Cardiac fibroblast (primary cell): Measurements from ENCODE around the gene DHX35.

Source experiments
- DNase-seq, 2 donors: peaks; one replicate each; pipeline versions ENCODE4 v3.0.0 to v3.0.0-alpha.2; 2010; ENCODE audit warnings: low read depth in 2 of 2
- H3K4me3 ChIP-seq, 2 donors: replicated peaks in 1 of 2; 1 replicate in 1 of 2; 2 replicates in 1 of 2; pipeline ENCODE4 v1.5.1; 2011; ENCODE audit warnings: low read depth in 2 of 2, low read length in 2 of 2, mild to moderate bottlenecking in 2 of 2, moderate library complexity in 1 of 2
- TF ChIP-seq, protein P1 (sequence below): IDR thresholded peaks from one replicate; pipeline ENCODE4 v1.5.1; 2011; ENCODE audit warnings: low read depth, mild to moderate bottlenecking, low read length, inconsistent platforms

DHX35 gene

DNA sequence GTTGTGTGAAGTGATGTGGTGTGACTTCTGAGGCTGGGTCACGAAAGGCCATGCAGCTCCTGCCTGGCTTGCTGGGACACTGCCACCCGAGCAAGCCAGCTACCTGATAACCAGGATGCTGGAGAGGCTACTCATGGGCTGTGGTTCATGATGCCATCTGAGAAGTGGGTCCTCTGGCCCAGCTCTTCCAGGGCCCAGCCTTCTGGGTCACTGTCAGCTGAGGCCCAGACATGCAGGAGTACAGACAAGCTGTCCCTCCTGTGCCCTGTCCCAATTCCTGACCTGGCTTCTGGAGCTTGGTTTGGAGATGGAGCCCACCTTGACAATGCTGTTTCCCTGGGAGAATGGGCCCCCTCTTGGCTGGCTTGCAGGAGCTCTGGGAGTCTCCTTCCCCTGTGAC, 87.0 kb downstream of the DHX35 start:
- DNase-seq, result no peak
- H3K4me3 ChIP-seq, result no peak overlapping the region
- TF ChIP-seq, protein P1, sequence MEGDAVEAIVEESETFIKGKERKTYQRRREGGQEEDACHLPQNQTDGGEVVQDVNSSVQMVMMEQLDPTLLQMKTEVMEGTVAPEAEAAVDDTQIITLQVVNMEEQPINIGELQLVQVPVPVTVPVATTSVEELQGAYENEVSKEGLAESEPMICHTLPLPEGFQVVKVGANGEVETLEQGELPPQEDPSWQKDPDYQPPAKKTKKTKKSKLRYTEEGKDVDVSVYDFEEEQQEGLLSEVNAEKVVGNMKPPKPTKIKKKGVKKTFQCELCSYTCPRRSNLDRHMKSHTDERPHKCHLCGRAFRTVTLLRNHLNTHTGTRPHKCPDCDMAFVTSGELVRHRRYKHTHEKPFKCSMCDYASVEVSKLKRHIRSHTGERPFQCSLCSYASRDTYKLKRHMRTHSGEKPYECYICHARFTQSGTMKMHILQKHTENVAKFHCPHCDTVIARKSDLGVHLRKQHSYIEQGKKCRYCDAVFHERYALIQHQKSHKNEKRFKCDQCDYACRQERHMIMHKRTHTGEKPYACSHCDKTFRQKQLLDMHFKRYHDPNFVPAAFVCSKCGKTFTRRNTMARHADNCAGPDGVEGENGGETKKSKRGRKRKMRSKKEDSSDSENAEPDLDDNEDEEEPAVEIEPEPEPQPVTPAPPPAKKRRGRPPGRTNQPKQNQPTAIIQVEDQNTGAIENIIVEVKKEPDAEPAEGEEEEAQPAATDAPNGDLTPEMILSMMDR, result no peak

DNA sequence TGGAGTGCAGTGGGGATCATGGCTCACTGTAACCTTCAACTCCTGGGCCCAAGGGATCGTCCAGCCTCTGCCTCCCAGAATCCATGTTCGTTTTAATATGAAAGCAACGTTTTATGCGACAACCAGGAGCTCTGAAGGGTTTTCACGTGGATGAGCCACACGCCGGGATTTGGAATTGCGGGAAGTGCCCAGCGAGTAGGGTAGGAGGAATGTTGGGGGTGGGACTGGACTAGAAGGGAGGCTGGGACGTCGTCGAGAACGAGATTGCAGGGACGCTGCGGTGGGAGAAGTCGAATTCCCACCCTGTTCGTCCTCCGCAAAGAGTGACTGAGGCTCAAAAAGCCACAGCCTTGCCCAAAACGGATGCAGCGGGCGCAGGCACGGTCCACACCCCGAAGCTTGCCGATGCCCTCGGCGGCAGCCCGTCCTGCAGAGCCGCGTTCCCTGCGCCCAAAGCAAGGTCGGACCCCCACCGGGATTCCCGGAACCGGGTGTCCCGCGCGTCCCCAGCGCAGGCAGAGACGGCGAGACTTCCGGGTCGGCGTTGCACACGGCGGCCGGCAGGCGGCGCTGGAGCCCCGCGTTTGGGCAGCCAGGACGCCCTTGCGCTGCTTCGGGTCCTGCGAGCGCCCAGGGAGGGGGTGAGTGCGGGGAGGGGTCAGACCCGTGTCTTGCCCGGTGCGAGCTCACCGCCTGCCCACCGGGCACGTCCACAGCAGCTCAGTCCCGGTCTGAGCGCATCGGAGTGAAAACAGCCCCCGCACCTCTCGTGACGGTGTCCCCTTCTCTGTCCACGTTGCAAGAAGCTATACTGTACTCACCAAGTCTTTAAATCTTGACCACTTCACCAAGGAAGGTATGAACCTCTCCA, 87.8 kb downstream of the DHX35 start:
- peak; percentile 68 to 78 for DNase-seq
- peak overlapping the region; percentile 76 to 77 for H3K4me3 ChIP-seq
- TF ChIP-seq, protein P1, result peak; percentile 71

DNA sequence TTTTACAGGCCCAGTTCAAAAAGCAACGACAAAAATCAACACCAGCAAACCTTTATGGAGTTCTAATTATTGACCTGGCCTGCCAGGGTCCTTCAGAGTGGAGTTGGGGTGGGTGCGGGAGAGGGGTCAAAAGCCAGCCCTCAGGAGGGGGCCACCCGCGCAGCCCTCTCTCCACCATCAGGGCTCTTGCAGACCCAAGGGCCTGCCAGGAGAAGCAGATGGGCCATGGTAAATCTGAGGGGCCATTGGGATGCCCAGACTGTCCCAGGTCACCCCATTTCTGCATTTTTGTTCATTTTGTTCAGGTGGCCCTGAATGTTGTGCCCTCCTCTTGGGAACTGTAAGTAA, 88.4 kb downstream of the DHX35 start:
- peak overlapping the region; percentile 76 to 77 for H3K4me3 ChIP-seq
- no peak for DNase-seq
- TF ChIP-seq, protein P1, result no peak

DNA sequence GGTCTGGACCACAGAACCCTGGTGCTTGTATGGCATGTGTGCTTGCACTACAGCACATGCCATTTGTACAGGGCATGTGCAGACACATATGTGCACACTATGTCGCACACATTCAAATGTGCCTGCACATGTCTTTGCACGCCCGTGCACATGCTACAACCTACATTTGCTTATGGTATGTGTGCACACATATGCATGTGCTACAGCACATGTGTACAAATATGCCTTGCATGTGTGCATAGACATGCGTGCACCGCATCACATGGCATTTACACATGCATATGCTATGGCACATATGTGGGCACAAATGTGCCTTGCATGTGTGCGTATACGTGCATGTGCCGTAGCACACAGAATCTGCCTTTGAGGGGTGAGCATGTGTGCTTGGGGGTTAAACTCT, 90.5 kb downstream of the DHX35 start:
- no peak overlapping the region for H3K4me3 ChIP-seq
- DNase-seq, result no peak
- TF ChIP-seq, protein P1, result no peak

DNA sequence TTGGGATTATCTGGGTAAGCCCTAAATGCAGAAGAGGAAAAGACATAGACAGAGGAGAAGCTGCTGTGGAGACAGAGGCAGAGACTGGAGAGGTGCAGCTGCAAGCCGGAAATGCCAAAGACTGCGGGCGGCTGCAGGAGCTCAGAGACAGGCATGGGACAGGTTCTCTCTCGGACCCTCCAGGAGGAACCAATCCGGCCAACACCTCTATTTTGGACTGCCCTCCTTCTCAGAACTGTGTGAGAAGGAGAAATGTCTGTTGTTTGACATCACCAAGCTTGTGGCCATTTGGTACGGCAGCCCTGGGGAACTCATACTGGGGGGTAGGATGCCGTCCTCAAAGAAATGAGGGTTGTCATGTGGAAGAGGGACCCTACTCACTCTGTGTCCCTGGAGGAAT, 95.0 kb downstream of the DHX35 start:
- no peak overlapping the region for H3K4me3 ChIP-seq
- TF ChIP-seq, protein P1, result no peak

DNA sequence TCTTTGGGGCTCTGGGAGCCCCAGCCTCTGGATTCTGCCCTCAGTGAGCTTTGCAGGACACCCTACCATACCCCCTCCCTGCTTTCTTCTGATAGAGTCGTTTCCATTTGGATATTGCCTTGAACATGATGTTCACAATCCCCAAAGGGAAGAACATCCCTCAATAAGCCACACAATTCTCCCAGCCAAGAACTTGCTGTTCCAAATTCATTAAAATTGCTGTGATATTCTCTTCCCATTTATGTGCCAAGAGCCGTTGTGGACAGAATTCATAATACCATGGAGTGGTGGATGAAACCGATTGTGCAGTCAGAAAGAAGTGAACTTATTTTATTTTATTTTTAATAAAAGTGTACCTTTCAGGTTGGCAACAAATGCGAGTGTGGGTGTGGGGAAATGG, 95.8 kb downstream of the DHX35 start:
- no peak for DNase-seq
- TF ChIP-seq, protein P1, result no peak
- no peak overlapping the region for H3K4me3 ChIP-seq

More for the DNA sequence above, 95.0 kb downstream of the DHX35 start:
- DNase-seq, result no peak
